Ishikawa (cell line): ENCODE measurements around the gene MYH14.
A peak's percentile ranks its signal among the peaks of the same experiment; 100 is the strongest.

Experiments
- CEBPB ChIP-seq: IDR thresholded peaks from 2 replicates; pipeline ENCODE4 v1.6.1; 2012
- CREB1 ChIP-seq: IDR thresholded peaks from 2 replicates; pipeline ENCODE4 v1.6.1; 2012; ENCODE audit warnings: low read depth
- EGR1 ChIP-seq: IDR thresholded peaks from 2 replicates; pipeline ENCODE4 v1.6.1; 2012
- EP300 ChIP-seq: IDR thresholded peaks from 2 replicates; pipeline ENCODE4 v1.6.1; 2012; ENCODE audit warnings: borderline replicate concordance
- FOXM1 ChIP-seq: IDR thresholded peaks from 2 replicates; pipeline ENCODE4 v1.6.1; 2012; ENCODE audit warnings: low read depth, borderline replicate concordance
- MAX ChIP-seq: IDR thresholded peaks from 2 replicates; pipeline ENCODE4 v1.6.1; 2012
- NFIC ChIP-seq: IDR thresholded peaks from 2 replicates; pipeline ENCODE4 v1.6.1; 2012
- RAD21 ChIP-seq: IDR thresholded peaks from 2 replicates; pipeline ENCODE4 v1.6.1; 2012; ENCODE audit warnings: low read depth
- REST ChIP-seq: IDR thresholded peaks from 2 replicates; pipeline ENCODE4 v1.6.1; 2012; ENCODE audit warnings: low read depth, mild to moderate bottlenecking
- TAF1 ChIP-seq: IDR thresholded peaks from 2 replicates; pipeline ENCODE4 v1.6.1; 2012; ENCODE audit warnings: low read depth, mild to moderate bottlenecking
- TCF12 ChIP-seq: IDR thresholded peaks from 2 replicates; pipeline ENCODE4 v1.6.1; 2012; ENCODE audit warnings: low read depth
- TEAD4 ChIP-seq: IDR thresholded peaks from 2 replicates; pipeline ENCODE4 v1.6.1; 2012
- YY1 ChIP-seq: IDR thresholded peaks from 2 replicates; pipeline ENCODE4 v1.6.1; 2012; ENCODE audit warnings: low read depth
- ZBTB7A ChIP-seq: IDR thresholded peaks from 2 replicates; pipeline ENCODE4 v1.6.1; 2012; ENCODE audit warnings: low read depth
- TF ChIP-seq, protein P1 (sequence below): IDR thresholded peaks from 2 replicates; pipeline ENCODE4 v1.6.1; 2012

The MYH14 gene

GRCh38 chr19:50261446-50261970 lies 58.1 kb downstream of the MYH14 start:
- no peak for TF ChIP-seq CEBPB
- TF ChIP-seq CREB1: no peak
- no peak for TF ChIP-seq MAX
- TF ChIP-seq TAF1: no peak
- no peak for TF ChIP-seq ZBTB7A

- TF ChIP-seq CREB1 (no peak), REST (no peak), TCF12 (no peak), CEBPB (no peak), FOXM1 (no peak), EGR1 (no peak), NFIC (no peak), TEAD4 (no peak), EP300 (no peak), MAX (no peak), TAF1 (no peak), RAD21 (no peak), YY1 (no peak), ZBTB7A (no peak)
- TF ChIP-seq, protein P1, sequence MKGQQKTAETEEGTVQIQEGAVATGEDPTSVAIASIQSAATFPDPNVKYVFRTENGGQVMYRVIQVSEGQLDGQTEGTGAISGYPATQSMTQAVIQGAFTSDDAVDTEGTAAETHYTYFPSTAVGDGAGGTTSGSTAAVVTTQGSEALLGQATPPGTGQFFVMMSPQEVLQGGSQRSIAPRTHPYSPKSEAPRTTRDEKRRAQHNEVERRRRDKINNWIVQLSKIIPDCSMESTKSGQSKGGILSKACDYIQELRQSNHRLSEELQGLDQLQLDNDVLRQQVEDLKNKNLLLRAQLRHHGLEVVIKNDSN: no peak
These were observed 59.8 kb downstream of the MYH14 start for GRCh38 chr19:50263176-50263575.

- TF ChIP-seq YY1 (no peak), NFIC (no peak), TCF12 (no peak)
- TF ChIP-seq, protein P1: peak; percentile 75
These were observed 61.2 kb downstream of the MYH14 start for GRCh38 chr19:50264483-50265186.

- TF ChIP-seq CREB1: no peak
These were observed 62.6 kb downstream of the MYH14 start for GRCh38 chr19:50266041-50266440.

DNA sequence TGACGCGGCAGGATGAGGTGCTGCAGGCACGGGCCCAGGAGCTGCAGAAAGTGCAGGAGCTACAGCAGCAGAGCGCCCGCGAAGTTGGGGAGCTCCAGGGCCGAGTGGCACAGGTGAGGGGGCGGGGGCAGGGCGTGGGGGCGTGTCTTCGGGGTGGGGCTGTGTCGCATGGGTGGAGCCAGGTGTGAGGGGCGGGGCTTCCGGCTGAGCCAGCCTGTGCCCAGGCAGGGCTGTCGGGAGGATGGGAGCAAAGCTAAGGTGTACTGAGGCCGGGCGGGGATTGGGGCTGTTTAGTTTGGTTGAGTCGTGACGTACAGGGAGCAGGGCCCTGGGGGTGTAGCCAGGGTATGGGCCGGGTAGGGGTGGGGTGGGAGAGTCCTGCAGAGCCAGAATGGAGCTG lies 63.5 kb downstream of the MYH14 start:
- TF ChIP-seq NFIC (no peak), EP300 (no peak), YY1 (no peak), FOXM1 (no peak)
- TF ChIP-seq, protein P1: no peak

- TF ChIP-seq FOXM1 (no peak), ZBTB7A (no peak), EGR1 (no peak), EP300 (no peak), TEAD4 (no peak), TCF12 (no peak), YY1 (no peak), NFIC (no peak), MAX (no peak), REST (no peak), CREB1 (no peak)
- TF ChIP-seq, protein P1: no peak
These were observed 64.6 kb downstream of the MYH14 start for GRCh38 chr19:50268041-50268440.
